Bronchial epithelial cell (primary cell): ENCODE measurements around the gene SLCO1B1. TPM values are rescaled to one million over a fixed set of nuclear protein-coding genes. Genes with fewer than 3 reads are reported as not detected.
"Not testable (repeated sequence)": the region's sequence is repeated elsewhere in the genome, so short reads cannot be mapped to it uniquely, and the experiment has no call there.

Experiments used
- DNase-seq: peaks from one replicate; pipeline ENCODE4 v3.0.0-alpha.2; 2010; ENCODE audit warnings: low read depth
- FAIRE-seq: peaks from 2 replicates; lab custom pipeline; 2011; peaks lifted over from hg19 to GRCh38; lab: Jason Lieb, UNC
- H3K27me3 ChIP-seq: 2 replicates; pipeline ENCODE4 v1.5.1; 2011; ENCODE audit warnings: low read length; ENCODE audit not compliant: control insufficient read depth, insufficient read depth
- H3K36me3 ChIP-seq: 2 replicates; pipeline ENCODE4 v1.5.1; 2011; ENCODE audit warnings: low read length; ENCODE audit not compliant: control insufficient read depth, insufficient read depth
- H3K4me3 ChIP-seq: 2 replicates; pipeline ENCODE4 v1.5.1; 2011; ENCODE audit warnings: mild to moderate bottlenecking, low read depth, low read length, control low read depth
- CTCF ChIP-seq: IDR thresholded peaks from 2 replicates; pipeline ENCODE4 v1.5.1; 2011; ENCODE audit warnings: mild to moderate bottlenecking, moderate library complexity, low read length, control low read depth, inconsistent platforms; ENCODE audit not compliant: insufficient read depth, severe bottlenecking
- total RNA-seq: library from RNA; depleted of rRNA; stranded (reverse); fragments of >200 nt; gene quantifications from 2 replicates; pipeline ENCODE4 v1.2.1, GENCODE V29; 2014

The SLCO1B1 gene
- total RNA-seq, 1 donor from 2014 or later = not detected

DNA sequence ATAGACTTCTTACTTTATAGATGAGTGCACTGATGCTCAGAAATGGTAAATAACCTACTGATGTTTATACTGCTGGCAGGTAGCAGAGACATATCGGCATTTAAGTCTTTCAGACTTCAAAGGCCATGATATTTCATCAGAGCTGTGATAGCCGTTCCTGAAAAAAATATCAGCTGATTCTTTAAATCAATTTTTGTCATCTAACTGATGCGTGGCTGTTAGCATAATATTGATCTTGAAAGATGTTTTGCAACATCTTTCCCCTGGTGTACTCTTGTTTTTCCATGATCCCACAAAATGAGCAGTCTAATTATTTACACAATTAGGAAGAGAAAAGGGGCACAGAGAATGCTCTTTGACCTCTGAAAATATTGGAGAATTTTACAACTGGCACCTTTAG lies 1.6 kb upstream of the SLCO1B1 start:
- no peak for FAIRE-seq
- DNase-seq = no peak
- H3K4me3 ChIP-seq = no peak overlapping the region
- H3K27me3 ChIP-seq = no peaks in the 10 kb centered on the region
- no peaks in the 10 kb centered on the region for H3K36me3 ChIP-seq
- TF ChIP-seq CTCF = no peak

DNA sequence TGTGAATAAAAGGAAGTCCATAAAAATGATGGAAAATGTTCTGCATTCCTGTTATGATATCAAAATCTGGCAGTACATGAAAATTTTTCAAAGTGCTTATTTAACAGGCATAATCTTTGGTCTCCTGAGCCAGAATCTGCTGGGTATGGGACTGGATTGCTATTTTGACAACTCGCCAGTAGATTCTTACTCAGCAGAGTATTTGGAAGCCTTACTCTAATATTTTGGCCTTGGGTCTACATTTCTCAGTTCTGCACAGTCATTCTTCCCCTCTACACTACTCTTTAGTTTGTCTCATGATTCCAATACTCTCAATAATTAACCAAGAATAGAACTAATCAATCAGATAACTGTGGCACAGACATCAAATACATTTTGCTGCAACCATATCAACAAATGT lies 1.1 kb upstream of the SLCO1B1 start:
- Histone ChIP-seq H3K4me3 (no peak overlapping the region), H3K36me3 (no peaks in the 10 kb centered on the region), H3K27me3 (no peaks in the 10 kb centered on the region)
- FAIRE-seq (no peak), DNase-seq (no peak)
- TF ChIP-seq CTCF = no peak

- not testable (repeated sequence) for DNase-seq, H3K27me3 ChIP-seq, H3K36me3 ChIP-seq, H3K4me3 ChIP-seq, FAIRE-seq
Observed at GRCh38 chr12:21137318-21137999, 6.5 kb downstream of the SLCO1B1 start.

DNA sequence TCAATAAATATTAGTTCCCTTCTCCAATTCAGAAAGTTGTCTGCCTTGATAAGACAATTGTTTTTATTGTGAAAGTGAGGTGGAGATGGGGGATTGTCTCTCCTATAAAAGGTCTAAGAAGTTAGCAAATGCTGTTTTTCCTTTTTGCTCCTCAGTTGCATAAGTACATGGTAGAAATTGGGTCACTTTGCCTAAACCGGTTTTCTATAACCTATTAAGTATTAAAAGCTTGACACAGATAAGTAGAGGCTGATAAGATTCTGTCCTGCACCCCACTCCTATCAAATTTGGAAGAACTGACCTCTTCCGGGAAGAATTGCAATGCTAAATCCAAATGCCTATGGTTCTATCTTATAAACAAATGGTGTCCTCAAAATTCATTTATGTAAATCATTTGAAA lies 7.0 kb downstream of the SLCO1B1 start:
- no peak for DNase-seq
- no peaks in the 10 kb centered on the region for H3K36me3 ChIP-seq
- H3K4me3 ChIP-seq = no peak overlapping the region
- FAIRE-seq = no peak
- no peak for TF ChIP-seq CTCF
- no peaks in the 10 kb centered on the region for H3K27me3 ChIP-seq

DNA sequence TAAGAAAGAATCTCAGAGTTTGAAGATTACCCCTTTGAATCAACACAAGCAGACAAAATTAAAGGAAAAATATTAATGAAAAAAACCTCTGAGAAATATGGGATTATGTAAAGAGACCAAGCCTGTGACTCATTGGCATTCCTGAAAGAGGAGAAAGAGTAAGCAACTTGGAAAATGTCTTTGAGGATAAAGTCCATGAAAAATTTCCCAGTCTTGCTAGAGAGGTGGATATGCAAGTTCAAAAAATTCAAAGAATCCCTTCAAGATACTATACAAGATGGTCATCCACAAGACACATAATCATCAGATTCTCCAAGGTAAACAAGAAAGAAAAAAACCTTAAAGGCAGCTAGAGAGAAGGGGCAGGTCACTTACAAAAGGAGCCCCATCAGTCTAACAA lies 13.3 kb downstream of the SLCO1B1 start:
- no peak overlapping the region for H3K4me3 ChIP-seq
- DNase-seq = no peak
- FAIRE-seq = no peak
- no peaks in the 10 kb centered on the region for H3K36me3 ChIP-seq
- H3K27me3 ChIP-seq = no peaks in the 10 kb centered on the region
- TF ChIP-seq CTCF = no peak

DNA sequence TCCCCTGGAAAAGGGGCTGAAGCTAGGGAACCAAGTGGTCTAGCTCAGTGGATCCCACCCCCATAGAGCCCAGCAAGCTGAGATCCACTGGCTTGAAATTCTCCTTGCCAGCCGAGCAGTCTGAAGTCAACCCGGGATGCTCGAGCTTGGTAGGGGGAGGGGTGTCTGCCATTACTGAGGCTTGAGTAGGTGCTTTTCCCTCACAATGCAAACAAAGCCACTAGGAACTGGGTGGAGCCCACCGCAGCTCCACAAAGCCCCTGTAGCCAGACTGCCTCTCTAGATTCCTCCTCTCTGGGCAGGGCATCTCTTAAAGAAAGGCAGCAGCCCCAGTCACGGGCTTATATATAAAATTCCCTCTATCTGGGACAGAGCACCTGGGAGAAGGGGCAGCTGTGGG lies 18.9 kb downstream of the SLCO1B1 start:
- H3K27me3 ChIP-seq, H3K4me3 ChIP-seq, DNase-seq, H3K36me3 ChIP-seq, FAIRE-seq: not testable (repeated sequence)

- Histone ChIP-seq H3K27me3 (no peaks in the 10 kb centered on the region), H3K36me3 (no peaks in the 10 kb centered on the region), H3K4me3 (no peak overlapping the region)
- TF ChIP-seq CTCF = no peak
- DNase-seq (no peak), FAIRE-seq (no peak)
Observed at GRCh38 chr12:21151184-21151583, 20.2 kb downstream of the SLCO1B1 start.
